ENCODE measurements around the gene USP9Y.

Gene USP9Y

DNA sequence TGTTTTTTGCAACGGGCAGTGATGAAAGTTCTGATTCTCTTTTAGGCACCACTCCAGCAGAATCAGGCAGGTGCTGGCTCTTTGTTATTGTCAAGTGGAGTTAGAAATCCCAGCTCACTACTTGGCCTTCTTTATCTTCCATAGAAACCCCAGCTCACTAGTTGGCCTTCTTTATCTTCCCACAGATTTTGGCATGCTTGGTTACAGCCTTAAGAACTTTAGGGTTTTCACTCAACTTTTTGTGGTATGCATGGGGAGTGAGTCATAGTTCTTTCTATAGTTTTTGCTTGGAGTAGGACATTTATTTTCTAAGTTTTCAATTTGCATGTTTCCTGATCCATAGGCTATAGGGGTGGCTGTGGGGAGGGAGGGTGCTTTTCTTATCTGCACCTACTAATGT lies 55.0 kb downstream of the USP9Y start:
- Histone ChIP-seq H3K4me3 (ENCODE audit: insufficient read depth, low read depth, low read length) (no peak overlapping the region), H3K4me1 (ENCODE audit: control insufficient read depth, insufficient read depth, low read length) (no peaks in the 10 kb centered on the region), H3K27ac (ENCODE audit: insufficient read depth, low read depth, low read length, poor library complexity, severe bottlenecking) (no peak overlapping the region), H3K27me3 (ENCODE audit: control insufficient read depth, insufficient read depth, low read length, poor library complexity, severe bottlenecking) (no peaks in the 10 kb centered on the region), H3K36me3 (ENCODE audit: control insufficient read depth, insufficient read depth, low read length) (no peaks in the 10 kb centered on the region), H3K9me3 (ENCODE audit: control insufficient read depth, low read length) (no peaks in the 10 kb centered on the region)
- WGBS, 2 experiments = 71% methylated on average over 1 of the region's 1 CpG; no CpG with 5 or more reads in 1 of the 2 experiments

- Histone ChIP-seq H3K36me3 (ENCODE audit: control insufficient read depth, insufficient read depth, low read length) (no peaks in the 10 kb centered on the region), H3K27me3 (ENCODE audit: control insufficient read depth, insufficient read depth, low read length, poor library complexity, severe bottlenecking) (no peaks in the 10 kb centered on the region), H3K4me3 (ENCODE audit: insufficient read depth, low read depth, low read length) (no peak overlapping the region), H3K9me3 (ENCODE audit: control insufficient read depth, low read length) (no peaks in the 10 kb centered on the region), H3K4me1 (ENCODE audit: control insufficient read depth, insufficient read depth, low read length) (no peaks in the 10 kb centered on the region), H3K27ac (ENCODE audit: insufficient read depth, low read depth, low read length, poor library complexity, severe bottlenecking) (no peak overlapping the region)
- 88 to 96% methylated on average over 4 of the region's 4 CpGs for WGBS, 2 experiments
These were observed 64.9 kb downstream of the USP9Y start for GRCh38 chrY:12765976-12766375.

DNA sequence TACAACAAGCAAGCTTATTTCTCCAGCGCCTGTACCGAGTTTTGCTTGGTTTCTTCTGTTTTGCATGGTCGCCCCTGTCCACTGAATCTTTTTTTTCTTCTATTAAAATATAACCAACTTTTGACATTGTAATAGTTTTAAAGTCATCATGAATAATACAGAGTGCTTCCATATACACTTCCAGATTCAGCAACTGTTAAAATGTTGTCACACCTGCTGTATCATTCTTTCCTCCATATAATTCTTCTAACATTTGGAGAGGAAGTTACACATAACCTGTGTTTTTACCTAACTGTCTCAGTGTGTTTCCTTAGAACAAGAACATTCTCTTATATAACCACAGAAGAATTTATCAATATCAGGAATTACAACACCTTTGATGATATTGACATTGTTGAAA lies 83.5 kb downstream of the USP9Y start:
- Histone ChIP-seq H3K4me3 (ENCODE audit: insufficient read depth, low read depth, low read length) (no peak overlapping the region), H3K27me3 (ENCODE audit: control insufficient read depth, insufficient read depth, low read length, poor library complexity, severe bottlenecking) (no peaks in the 10 kb centered on the region), H3K4me1 (ENCODE audit: control insufficient read depth, insufficient read depth, low read length) (no peaks in the 10 kb centered on the region), H3K36me3 (ENCODE audit: control insufficient read depth, insufficient read depth, low read length) (peaks cover 11% of the 10 kb centered on the region), H3K27ac (ENCODE audit: insufficient read depth, low read depth, low read length, poor library complexity, severe bottlenecking) (no peak overlapping the region), H3K9me3 (ENCODE audit: control insufficient read depth, low read length) (no peaks in the 10 kb centered on the region)
- 95% methylated on average over 3 of the region's 3 CpGs; no CpG with 5 or more reads in 1 of the 2 experiments for WGBS, 2 experiments

- no peaks in the 10 kb centered on the region for H3K9me3 ChIP-seq (ENCODE audit: control insufficient read depth, low read length)
- no peaks in the 10 kb centered on the region for H3K4me1 ChIP-seq (ENCODE audit: control insufficient read depth, insufficient read depth, low read length)
- H3K27me3 ChIP-seq (ENCODE audit: control insufficient read depth, insufficient read depth, low read length, poor library complexity, severe bottlenecking) = no peaks in the 10 kb centered on the region
- H3K36me3 ChIP-seq (ENCODE audit: control insufficient read depth, insufficient read depth, low read length) = no peaks in the 10 kb centered on the region
- no peak overlapping the region for H3K27ac ChIP-seq (ENCODE audit: insufficient read depth, low read depth, low read length, poor library complexity, severe bottlenecking)
- H3K4me3 ChIP-seq (ENCODE audit: insufficient read depth, low read depth, low read length) = no peak overlapping the region
- no CpG with 5 or more reads among the region's 1 CpG for WGBS, 2 experiments
These were observed 93.0 kb downstream of the USP9Y start for GRCh38 chrY:12793999-12794398.

GRCh38 chrY:12808046-12808445 lies 107.0 kb downstream of the USP9Y start:
- 63% methylated on average over 1 of the region's 1 CpG; no CpG with 5 or more reads in 1 of the 2 experiments for WGBS, 2 experiments
- Histone ChIP-seq H3K9me3 (ENCODE audit: control insufficient read depth, low read length) (no peaks in the 10 kb centered on the region), H3K4me1 (ENCODE audit: control insufficient read depth, insufficient read depth, low read length) (no peaks in the 10 kb centered on the region), H3K36me3 (ENCODE audit: control insufficient read depth, insufficient read depth, low read length) (no peaks in the 10 kb centered on the region), H3K4me3 (ENCODE audit: insufficient read depth, low read depth, low read length) (no peak overlapping the region), H3K27ac (ENCODE audit: insufficient read depth, low read depth, low read length, poor library complexity, severe bottlenecking) (no peak overlapping the region), H3K27me3 (ENCODE audit: control insufficient read depth, insufficient read depth, low read length, poor library complexity, severe bottlenecking) (no peaks in the 10 kb centered on the region)

- no peaks in the 10 kb centered on the region for H3K36me3 ChIP-seq (ENCODE audit: control insufficient read depth, insufficient read depth, low read length)
- H3K27me3 ChIP-seq (ENCODE audit: control insufficient read depth, insufficient read depth, low read length, poor library complexity, severe bottlenecking) = no peaks in the 10 kb centered on the region
- no peak overlapping the region for H3K4me3 ChIP-seq (ENCODE audit: insufficient read depth, low read depth, low read length)
- no peaks in the 10 kb centered on the region for H3K9me3 ChIP-seq (ENCODE audit: control insufficient read depth, low read length)
- no peak overlapping the region for H3K27ac ChIP-seq (ENCODE audit: insufficient read depth, low read depth, low read length, poor library complexity, severe bottlenecking)
- 92 to 98% methylated on average over 1 to 3 of the region's 3 CpGs for WGBS, 2 experiments
- H3K4me1 ChIP-seq (ENCODE audit: control insufficient read depth, insufficient read depth, low read length) = no peaks in the 10 kb centered on the region
These were observed 108.0 kb downstream of the USP9Y start for GRCh38 chrY:12809034-12809433.

GRCh38 chrY:12823408-12823807 lies 122.4 kb downstream of the USP9Y start:
- 100% methylated on average over 1 of the region's 1 CpG; no CpG with 5 or more reads in 1 of the 2 experiments for WGBS, 2 experiments
- H3K27me3 ChIP-seq (ENCODE audit: control insufficient read depth, insufficient read depth, low read length, poor library complexity, severe bottlenecking) = no peaks in the 10 kb centered on the region
- H3K27ac ChIP-seq (ENCODE audit: insufficient read depth, low read depth, low read length, poor library complexity, severe bottlenecking) = no peak overlapping the region
- no peaks in the 10 kb centered on the region for H3K4me1 ChIP-seq (ENCODE audit: control insufficient read depth, insufficient read depth, low read length)
- H3K9me3 ChIP-seq (ENCODE audit: control insufficient read depth, low read length) = no peaks in the 10 kb centered on the region
- H3K4me3 ChIP-seq (ENCODE audit: insufficient read depth, low read depth, low read length) = no peak overlapping the region
- no peaks in the 10 kb centered on the region for H3K36me3 ChIP-seq (ENCODE audit: control insufficient read depth, insufficient read depth, low read length)

DNA sequence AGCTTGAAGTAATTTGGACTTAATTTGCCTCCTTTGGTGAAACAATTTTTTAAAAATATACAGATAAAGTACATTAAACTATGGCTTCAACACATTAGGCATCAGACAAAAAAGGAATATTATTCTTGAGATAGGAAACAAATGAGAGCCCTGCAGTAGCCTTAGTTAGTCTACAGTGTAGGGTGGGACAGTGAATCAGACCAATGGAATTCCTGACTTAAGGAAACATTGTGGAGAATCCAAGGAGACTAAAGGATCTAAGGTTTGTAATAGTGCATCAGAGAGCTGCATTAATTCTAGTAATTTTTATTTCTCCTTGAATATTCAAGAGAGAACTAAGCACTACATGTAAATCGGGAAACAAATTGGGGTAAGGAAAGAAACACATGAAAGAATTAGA lies 125.8 kb downstream of the USP9Y start:
- Histone ChIP-seq H3K27me3 (ENCODE audit: control insufficient read depth, insufficient read depth, low read length, poor library complexity, severe bottlenecking) (no peaks in the 10 kb centered on the region), H3K36me3 (ENCODE audit: control insufficient read depth, insufficient read depth, low read length) (no peaks in the 10 kb centered on the region), H3K9me3 (ENCODE audit: control insufficient read depth, low read length) (no peaks in the 10 kb centered on the region), H3K27ac (ENCODE audit: insufficient read depth, low read depth, low read length, poor library complexity, severe bottlenecking) (no peak overlapping the region), H3K4me3 (ENCODE audit: insufficient read depth, low read depth, low read length) (no peak overlapping the region), H3K4me1 (ENCODE audit: control insufficient read depth, insufficient read depth, low read length) (no peaks in the 10 kb centered on the region)
- WGBS, 2 experiments = 83% methylated on average over 1 of the region's 1 CpG; no CpG with 5 or more reads in 1 of the 2 experiments

DNA sequence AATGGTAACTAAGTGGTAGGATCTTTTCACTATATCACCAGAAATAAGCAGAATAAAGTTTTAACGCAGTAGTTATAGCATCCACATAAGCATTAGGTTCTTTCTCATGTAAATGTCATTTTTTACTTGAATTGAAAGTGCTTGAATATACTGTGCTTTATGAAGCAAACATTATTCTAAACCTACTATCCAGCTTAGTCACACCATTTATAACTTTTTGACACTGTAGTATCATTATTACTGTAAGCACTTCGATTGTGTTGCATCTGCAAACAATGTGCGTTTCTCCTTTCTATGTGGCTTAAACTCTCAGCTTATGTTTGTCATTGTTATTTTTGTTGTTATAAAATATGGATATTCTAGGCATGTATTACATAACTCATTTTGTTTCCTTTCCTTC lies 132.3 kb downstream of the USP9Y start:
- no peaks in the 10 kb centered on the region for H3K4me1 ChIP-seq (ENCODE audit: control insufficient read depth, insufficient read depth, low read length)
- no peaks in the 10 kb centered on the region for H3K27me3 ChIP-seq (ENCODE audit: control insufficient read depth, insufficient read depth, low read length, poor library complexity, severe bottlenecking)
- no peaks in the 10 kb centered on the region for H3K9me3 ChIP-seq (ENCODE audit: control insufficient read depth, low read length)
- no peak overlapping the region for H3K27ac ChIP-seq (ENCODE audit: insufficient read depth, low read depth, low read length, poor library complexity, severe bottlenecking)
- no peak overlapping the region for H3K4me3 ChIP-seq (ENCODE audit: insufficient read depth, low read depth, low read length)
- 100% methylated on average over 2 of the region's 3 CpGs; no CpG with 5 or more reads in 1 of the 2 experiments for WGBS, 2 experiments
- no peaks in the 10 kb centered on the region for H3K36me3 ChIP-seq (ENCODE audit: control insufficient read depth, insufficient read depth, low read length)

- no peak overlapping the region for H3K27ac ChIP-seq (ENCODE audit: insufficient read depth, low read depth, low read length, poor library complexity, severe bottlenecking)
- WGBS, 2 experiments = 91 to 100% methylated on average over 1 of the region's 2 CpGs
- no peaks in the 10 kb centered on the region for H3K9me3 ChIP-seq (ENCODE audit: control insufficient read depth, low read length)
- H3K4me1 ChIP-seq (ENCODE audit: control insufficient read depth, insufficient read depth, low read length) = no peaks in the 10 kb centered on the region
- no peak overlapping the region for H3K4me3 ChIP-seq (ENCODE audit: insufficient read depth, low read depth, low read length)
- H3K36me3 ChIP-seq (ENCODE audit: control insufficient read depth, insufficient read depth, low read length) = no peaks in the 10 kb centered on the region
- no peaks in the 10 kb centered on the region for H3K27me3 ChIP-seq (ENCODE audit: control insufficient read depth, insufficient read depth, low read length, poor library complexity, severe bottlenecking)
These were observed 136.5 kb downstream of the USP9Y start for GRCh38 chrY:12837550-12837949.

GRCh38 chrY:12841368-12841767 lies 140.3 kb downstream of the USP9Y start:
- no peaks in the 10 kb centered on the region for H3K9me3 ChIP-seq (ENCODE audit: control insufficient read depth, low read length)
- 96 to 100% methylated on average over 1 to 2 of the region's 2 CpGs for WGBS, 2 experiments
- H3K27me3 ChIP-seq (ENCODE audit: control insufficient read depth, insufficient read depth, low read length, poor library complexity, severe bottlenecking) = no peaks in the 10 kb centered on the region
- no peak overlapping the region for H3K27ac ChIP-seq (ENCODE audit: insufficient read depth, low read depth, low read length, poor library complexity, severe bottlenecking)
- H3K4me1 ChIP-seq (ENCODE audit: control insufficient read depth, insufficient read depth, low read length) = no peaks in the 10 kb centered on the region
- no peak overlapping the region for H3K4me3 ChIP-seq (ENCODE audit: insufficient read depth, low read depth, low read length)
- H3K36me3 ChIP-seq (ENCODE audit: control insufficient read depth, insufficient read depth, low read length) = no peaks in the 10 kb centered on the region

All from ectodermal cell (in vitro differentiated cells).